ENCODE data around the gene EXD3. TPM values are rescaled to one million over a fixed set of nuclear protein-coding genes. Genes with fewer than 3 reads are reported as not detected.
A peak's percentile ranks its signal among the peaks of the same experiment; 100 is the strongest.

EXD3 gene
- total and polyA plus RNA-seq, 2 of the 13 experiments (the other 11 are each of a cell fraction or from before 2014, with no cell fraction given), result 2.7 to 4.8 TPM

DNA sequence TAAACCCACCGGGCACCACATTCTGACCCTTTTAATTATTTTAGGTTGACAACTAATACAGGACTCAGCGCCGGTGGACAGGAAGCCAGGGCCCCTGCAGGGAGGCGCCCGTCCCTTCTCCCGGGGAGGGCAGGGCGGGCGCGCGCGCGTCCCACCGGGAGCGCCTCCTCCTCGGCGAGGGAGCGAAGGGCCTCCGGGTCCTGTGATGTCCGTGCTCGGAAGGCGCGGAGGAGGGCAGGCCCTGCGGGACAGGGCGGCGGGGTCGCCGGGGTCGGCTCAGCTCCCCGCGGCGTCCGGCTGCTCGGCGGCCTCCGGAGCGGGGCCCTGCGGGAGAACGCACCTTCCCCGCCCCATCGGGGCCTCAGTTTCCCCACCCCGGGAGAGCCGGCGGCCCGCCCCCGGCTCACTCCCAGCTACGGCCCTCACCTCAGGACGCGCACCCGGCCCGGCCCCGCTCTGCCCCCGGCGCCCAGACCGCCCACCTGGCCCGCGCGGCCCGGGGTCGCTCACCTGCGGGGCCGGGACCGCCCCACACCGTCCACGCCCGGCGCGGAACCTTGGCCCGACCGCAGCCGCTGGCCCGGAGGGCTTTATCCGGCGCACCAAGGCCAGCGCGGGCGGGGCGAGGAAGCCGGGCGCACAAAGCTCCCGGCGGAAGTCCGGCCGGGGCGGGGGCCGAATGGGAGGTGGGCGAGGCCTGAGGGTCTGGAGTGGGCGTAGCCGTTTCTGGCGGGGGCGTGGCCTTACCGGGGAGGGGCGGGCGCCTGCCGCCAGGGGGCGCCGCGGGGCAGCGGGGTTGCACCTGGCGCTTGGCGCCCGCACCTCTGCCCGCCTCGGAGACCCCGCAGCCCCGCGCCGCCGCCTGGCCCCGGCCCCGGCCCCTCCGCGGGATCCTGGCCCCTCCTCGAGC lies at the start of gene EXD3, which contains the start of gene NOXA1 (continued):
- no peak for TF ChIP-seq SRSF1 (optimal IDR thresholded peaks at IDR 0.05; ENCODE audit: low read depth, low read length)
- TF ChIP-seq FOXJ3 (CRISPR knock-in tag; IDR thresholded peaks at IDR 0.05; ENCODE audit: borderline replicate concordance), result no peak
- TF ChIP-seq BRD4 (CRISPR knock-in tag; IDR thresholded peaks at IDR 0.05), result no peak
- no peak for TF ChIP-seq CEBPB (IDR thresholded peaks at IDR 0.05; ENCODE audit: borderline replicate concordance, low read depth, low read length)
- no peak for TF ChIP-seq RAD51 (IDR thresholded peaks at IDR 0.05; ENCODE audit: borderline replicate concordance)
- peak; percentile 58; the same call in 1 of the 2 replicates for TF ChIP-seq ZNF235 (CRISPR knock-in tag; IDR thresholded peaks at IDR 0.05; ENCODE audit: borderline replicate concordance)
- no peak for TF ChIP-seq RARA (CRISPR knock-in tag; IDR thresholded peaks at IDR 0.05)
- TF ChIP-seq, protein P1, sequence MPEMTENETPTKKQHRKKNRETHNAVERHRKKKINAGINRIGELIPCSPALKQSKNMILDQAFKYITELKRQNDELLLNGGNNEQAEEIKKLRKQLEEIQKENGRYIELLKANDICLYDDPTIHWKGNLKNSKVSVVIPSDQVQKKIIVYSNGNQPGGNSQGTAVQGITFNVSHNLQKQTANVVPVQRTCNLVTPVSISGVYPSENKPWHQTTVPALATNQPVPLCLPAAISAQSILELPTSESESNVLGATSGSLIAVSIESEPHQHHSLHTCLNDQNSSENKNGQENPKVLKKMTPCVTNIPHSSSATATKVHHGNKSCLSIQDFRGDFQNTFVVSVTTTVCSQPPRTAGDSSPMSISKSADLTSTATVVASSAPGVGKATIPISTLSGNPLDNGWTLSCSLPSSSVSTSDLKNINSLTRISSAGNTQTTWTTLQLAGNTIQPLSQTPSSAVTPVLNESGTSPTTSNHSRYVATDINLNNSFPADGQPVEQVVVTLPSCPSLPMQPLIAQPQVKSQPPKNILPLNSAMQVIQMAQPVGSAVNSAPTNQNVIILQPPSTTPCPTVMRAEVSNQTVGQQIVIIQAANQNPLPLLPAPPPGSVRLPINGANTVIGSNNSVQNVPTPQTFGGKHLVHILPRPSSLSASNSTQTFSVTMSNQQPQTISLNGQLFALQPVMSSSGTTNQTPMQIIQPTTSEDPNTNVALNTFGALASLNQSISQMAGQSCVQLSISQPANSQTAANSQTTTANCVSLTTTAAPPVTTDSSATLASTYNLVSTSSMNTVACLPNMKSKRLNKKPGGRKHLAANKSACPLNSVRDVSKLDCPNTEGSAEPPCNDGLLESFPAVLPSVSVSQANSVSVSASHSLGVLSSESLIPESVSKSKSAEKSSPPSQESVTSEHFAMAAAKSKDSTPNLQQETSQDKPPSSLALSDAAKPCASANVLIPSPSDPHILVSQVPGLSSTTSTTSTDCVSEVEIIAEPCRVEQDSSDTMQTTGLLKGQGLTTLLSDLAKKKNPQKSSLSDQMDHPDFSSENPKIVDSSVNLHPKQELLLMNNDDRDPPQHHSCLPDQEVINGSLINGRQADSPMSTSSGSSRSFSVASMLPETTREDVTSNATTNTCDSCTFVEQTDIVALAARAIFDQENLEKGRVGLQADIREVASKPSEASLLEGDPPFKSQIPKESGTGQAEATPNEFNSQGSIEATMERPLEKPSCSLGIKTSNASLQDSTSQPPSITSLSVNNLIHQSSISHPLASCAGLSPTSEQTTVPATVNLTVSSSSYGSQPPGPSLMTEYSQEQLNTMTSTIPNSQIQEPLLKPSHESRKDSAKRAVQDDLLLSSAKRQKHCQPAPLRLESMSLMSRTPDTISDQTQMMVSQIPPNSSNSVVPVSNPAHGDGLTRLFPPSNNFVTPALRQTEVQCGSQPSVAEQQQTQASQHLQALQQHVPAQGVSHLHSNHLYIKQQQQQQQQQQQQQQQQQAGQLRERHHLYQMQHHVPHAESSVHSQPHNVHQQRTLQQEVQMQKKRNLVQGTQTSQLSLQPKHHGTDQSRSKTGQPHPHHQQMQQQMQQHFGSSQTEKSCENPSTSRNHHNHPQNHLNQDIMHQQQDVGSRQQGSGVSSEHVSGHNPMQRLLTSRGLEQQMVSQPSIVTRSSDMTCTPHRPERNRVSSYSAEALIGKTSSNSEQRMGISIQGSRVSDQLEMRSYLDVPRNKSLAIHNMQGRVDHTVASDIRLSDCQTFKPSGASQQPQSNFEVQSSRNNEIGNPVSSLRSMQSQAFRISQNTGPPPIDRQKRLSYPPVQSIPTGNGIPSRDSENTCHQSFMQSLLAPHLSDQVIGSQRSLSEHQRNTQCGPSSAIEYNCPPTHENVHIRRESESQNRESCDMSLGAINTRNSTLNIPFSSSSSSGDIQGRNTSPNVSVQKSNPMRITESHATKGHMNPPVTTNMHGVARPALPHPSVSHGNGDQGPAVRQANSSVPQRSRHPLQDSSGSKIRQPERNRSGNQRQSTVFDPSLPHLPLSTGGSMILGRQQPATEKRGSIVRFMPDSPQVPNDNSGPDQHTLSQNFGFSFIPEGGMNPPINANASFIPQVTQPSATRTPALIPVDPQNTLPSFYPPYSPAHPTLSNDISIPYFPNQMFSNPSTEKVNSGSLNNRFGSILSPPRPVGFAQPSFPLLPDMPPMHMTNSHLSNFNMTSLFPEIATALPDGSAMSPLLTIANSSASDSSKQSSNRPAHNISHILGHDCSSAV (CRISPR knock-in tag; IDR thresholded peaks at IDR 0.05; ENCODE audit: borderline replicate concordance), result no peak
- TF ChIP-seq, protein P2, sequence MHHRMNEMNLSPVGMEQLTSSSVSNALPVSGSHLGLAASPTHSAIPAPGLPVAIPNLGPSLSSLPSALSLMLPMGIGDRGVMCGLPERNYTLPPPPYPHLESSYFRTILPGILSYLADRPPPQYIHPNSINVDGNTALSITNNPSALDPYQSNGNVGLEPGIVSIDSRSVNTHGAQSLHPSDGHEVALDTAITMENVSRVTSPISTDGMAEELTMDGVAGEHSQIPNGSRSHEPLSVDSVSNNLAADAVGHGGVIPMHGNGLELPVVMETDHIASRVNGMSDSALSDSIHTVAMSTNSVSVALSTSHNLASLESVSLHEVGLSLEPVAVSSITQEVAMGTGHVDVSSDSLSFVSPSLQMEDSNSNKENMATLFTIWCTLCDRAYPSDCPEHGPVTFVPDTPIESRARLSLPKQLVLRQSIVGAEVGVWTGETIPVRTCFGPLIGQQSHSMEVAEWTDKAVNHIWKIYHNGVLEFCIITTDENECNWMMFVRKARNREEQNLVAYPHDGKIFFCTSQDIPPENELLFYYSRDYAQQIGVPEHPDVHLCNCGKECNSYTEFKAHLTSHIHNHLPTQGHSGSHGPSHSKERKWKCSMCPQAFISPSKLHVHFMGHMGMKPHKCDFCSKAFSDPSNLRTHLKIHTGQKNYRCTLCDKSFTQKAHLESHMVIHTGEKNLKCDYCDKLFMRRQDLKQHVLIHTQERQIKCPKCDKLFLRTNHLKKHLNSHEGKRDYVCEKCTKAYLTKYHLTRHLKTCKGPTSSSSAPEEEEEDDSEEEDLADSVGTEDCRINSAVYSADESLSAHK (CRISPR knock-in tag; IDR thresholded peaks at IDR 0.05; ENCODE audit: borderline replicate concordance), result no peak
- no peak for TF ChIP-seq NFRKB (IDR thresholded peaks at IDR 0.05)
- TF ChIP-seq TBX3 (IDR thresholded peaks at IDR 0.05; ENCODE audit: borderline replicate concordance), result no peak
- TF ChIP-seq, protein P3, sequence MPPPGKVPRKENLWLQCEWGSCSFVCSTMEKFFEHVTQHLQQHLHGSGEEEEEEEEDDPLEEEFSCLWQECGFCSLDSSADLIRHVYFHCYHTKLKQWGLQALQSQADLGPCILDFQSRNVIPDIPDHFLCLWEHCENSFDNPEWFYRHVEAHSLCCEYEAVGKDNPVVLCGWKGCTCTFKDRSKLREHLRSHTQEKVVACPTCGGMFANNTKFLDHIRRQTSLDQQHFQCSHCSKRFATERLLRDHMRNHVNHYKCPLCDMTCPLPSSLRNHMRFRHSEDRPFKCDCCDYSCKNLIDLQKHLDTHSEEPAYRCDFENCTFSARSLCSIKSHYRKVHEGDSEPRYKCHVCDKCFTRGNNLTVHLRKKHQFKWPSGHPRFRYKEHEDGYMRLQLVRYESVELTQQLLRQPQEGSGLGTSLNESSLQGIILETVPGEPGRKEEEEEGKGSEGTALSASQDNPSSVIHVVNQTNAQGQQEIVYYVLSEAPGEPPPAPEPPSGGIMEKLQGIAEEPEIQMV (CRISPR knock-in tag; IDR thresholded peaks at IDR 0.05; ENCODE audit: low read depth), result peak; percentile 20; the same call in 1 of the 2 replicates
- TF ChIP-seq ZNF530 (CRISPR knock-in tag; IDR thresholded peaks at IDR 0.05; ENCODE audit: low read depth), result no peak
- peak; percentile 64; the same call in 1 of the 2 replicates for TF ChIP-seq HES4 (CRISPR knock-in tag; IDR thresholded peaks at IDR 0.05; ENCODE audit: borderline replicate concordance)
- no peak for TF ChIP-seq NFIC (IDR thresholded peaks at IDR 0.05; ENCODE audit: low read length)
